Measurements from ENCODE around the gene EHMT1. TPM values are rescaled to one million over a fixed set of nuclear protein-coding genes. Genes with fewer than 3 reads are reported as not detected.

The EHMT1 gene
- total RNA-seq, 2 experiments from 2014 or later, result 145 to 295 TPM

- TF ChIP-seq CTCF (conservative IDR thresholded peaks at IDR 0.05; ENCODE audit: low read length), result no peak
- no peak for TF ChIP-seq EZH2phosphoT487 (IDR thresholded peaks at IDR 0.05; ENCODE audit: borderline replicate concordance, low read depth, low read length)
- intact Hi-C loops (cut with micrococcal nuclease; ENCODE audit: unreplicated experiment), result no loop called here
- CTCF ChIA-PET (ENCODE audit: unreplicated experiment), result no interaction called here
These were observed 205.4 kb downstream of the EHMT1 start for GRCh38 chr9:137823986-137824771.

GRCh38 chr9:137825324-137825989, 206.7 kb downstream of the EHMT1 start:
- Histone ChIP-seq H3K27ac (ENCODE audit: low read depth, low read length, poor library complexity, severe bottlenecking) (peak overlapping the region; percentile 27), H3K36me3 (ENCODE audit: insufficient read depth, low read length) (peaks cover 90% of the 10 kb centered on the region)
- BruUV-seq (replicated peaks), result no TSS peak

More at GRCh38 chr9:137823986-137824771, 205.4 kb downstream of the EHMT1 start:
- no peaks in the 10 kb centered on the region for H3K9me2 ChIP-seq (ENCODE audit: insufficient read depth, low read length)
- peaks cover 12% of the 10 kb centered on the region for H3K4me1 ChIP-seq (ENCODE audit: insufficient read depth, low read length, poor library complexity, severe bottlenecking)
- H3K4me3 ChIP-seq (ENCODE audit: low read depth, low read length, poor library complexity, severe bottlenecking), result no peak overlapping the region
- BruUV-seq (replicated peaks), result no TSS peak
- H3K4me2 ChIP-seq (ENCODE audit: low read length), result no peak overlapping the region
- DNase-seq (ENCODE audit: low spot score), result no peak
- H3K27ac ChIP-seq (ENCODE audit: low read depth, low read length, poor library complexity, severe bottlenecking), result no peak overlapping the region
- H3K36me3 ChIP-seq (ENCODE audit: insufficient read depth, low read length), result peaks cover 87% of the 10 kb centered on the region
- no peaks in the 10 kb centered on the region for H4K20me1 ChIP-seq (ENCODE audit: insufficient read depth, low read length)
- H2AFZ ChIP-seq (ENCODE audit: low read length), result no peak overlapping the region
- H3K79me2 ChIP-seq (ENCODE audit: insufficient read depth, low read depth, low read length), result 0 out of 2 replicates have a peak, but pooled peaks cover 4% of the 10 kb centered on the region
- POLR2A ChIA-PET, result no interaction called here
- peaks cover 8% of the 10 kb centered on the region; the same call in 1 of the 2 replicates for H3K9me3 ChIP-seq (ENCODE audit: low read length)

More at GRCh38 chr9:137825324-137825989, 206.7 kb downstream of the EHMT1 start:
- intact Hi-C loops (cut with micrococcal nuclease; ENCODE audit: unreplicated experiment), result no loop called here
- Histone ChIP-seq H4K20me1 (ENCODE audit: insufficient read depth, low read length) (no peaks in the 10 kb centered on the region), H3K4me3 (ENCODE audit: low read depth, low read length, poor library complexity, severe bottlenecking) (no peak overlapping the region), H3K9me3 (ENCODE audit: low read length) (peaks cover 8% of the 10 kb centered on the region; the same call in 1 of the 2 replicates), H3K4me1 (ENCODE audit: insufficient read depth, low read length, poor library complexity, severe bottlenecking) (peaks cover 12% of the 10 kb centered on the region), H3K4me2 (ENCODE audit: low read length) (peak overlapping the region; percentile 18; the same call in 1 of the 2 replicates), H3K79me2 (ENCODE audit: insufficient read depth, low read depth, low read length) (0 out of 2 replicates have a peak, but pooled peaks cover 4% of the 10 kb centered on the region), H2AFZ (ENCODE audit: low read length) (no peak overlapping the region), H3K9me2 (ENCODE audit: insufficient read depth, low read length) (no peaks in the 10 kb centered on the region)
- ChIA-PET POLR2A (no interaction called here), CTCF (ENCODE audit: unreplicated experiment) (no interaction called here)
- DNase-seq (ENCODE audit: low spot score), result peak; percentile 59
- TF ChIP-seq CTCF (conservative IDR thresholded peaks at IDR 0.05; ENCODE audit: low read length) (no peak), EZH2phosphoT487 (IDR thresholded peaks at IDR 0.05; ENCODE audit: borderline replicate concordance, low read depth, low read length) (no peak)
